Activated CD4-positive, alpha-beta T cell treated with anti-CD3 and anti-CD28 coated beads, Interleukin-2, amount 50 U/mL, for 24 hours (primary cell): ENCODE data around the gene C19orf25.
"Not testable (repeated sequence)": the region's sequence is repeated elsewhere in the genome, so short reads cannot be mapped to it uniquely, and the experiment has no call there.

Experiments
- DNase-seq, 2 donors: peaks; one replicate each; pipeline ENCODE4 v3.0.0-alpha.2; 2020; ENCODE audit warnings: low read depth in 1 of 2, low spot score in 1 of 2

The C19orf25 gene

GRCh38 chr19:1481893-1482360 lies 2.9 kb upstream of the C19orf25 start:
- DNase-seq, result no peak

- DNase-seq, result no peak
These were observed 2.3 kb upstream of the C19orf25 start for GRCh38 chr19:1481224-1481892.

- DNase-seq, result not testable (repeated sequence)
These were observed 2.0 kb downstream of the C19orf25 start for GRCh38 chr19:1477056-1477455.

- DNase-seq, result no peak
These were observed 3.1 kb downstream of the C19orf25 start for GRCh38 chr19:1475751-1476437.

- DNase-seq, result no peak
These were observed 4.2 kb downstream of the C19orf25 start for GRCh38 chr19:1474765-1475351.

GRCh38 chr19:1474011-1474764 lies 4.8 kb downstream of the C19orf25 start:
- no peak for DNase-seq

- no peak for DNase-seq
These were observed 5.7 kb downstream of the C19orf25 start for GRCh38 chr19:1473085-1473851.

GRCh38 chr19:1472231-1473084 lies 6.6 kb downstream of the C19orf25 start:
- DNase-seq, result no peak

GRCh38 chr19:1471515-1472160 lies 7.4 kb downstream of the C19orf25 start:
- DNase-seq, result no peak

GRCh38 chr19:1471010-1471514 lies 8.0 kb downstream of the C19orf25 start:
- no peak for DNase-seq

GRCh38 chr19:1470305-1471009 lies 8.6 kb downstream of the C19orf25 start:
- peak in 1 of 2 donors; percentile 59 for DNase-seq

- DNase-seq, result no peak
These were observed 9.0 kb downstream of the C19orf25 start for GRCh38 chr19:1470055-1470304.

GRCh38 chr19:1469255-1470054 lies 9.6 kb downstream of the C19orf25 start:
- no peak for DNase-seq

- no peak for DNase-seq
These were observed 10.2 kb downstream of the C19orf25 start for GRCh38 chr19:1468821-1469254.

- no peak for DNase-seq
These were observed 10.7 kb downstream of the C19orf25 start for GRCh38 chr19:1468274-1468820.

- DNase-seq, result no peak
These were observed 11.3 kb downstream of the C19orf25 start for GRCh38 chr19:1467490-1468273.

GRCh38 chr19:1467215-1467489 lies 11.9 kb downstream of the C19orf25 start:
- no peak for DNase-seq
